Sigmoid colon (tissue), 4 donors: Measurements from ENCODE around the gene KCNF1.
"Not testable (repeated sequence)": the region's sequence is repeated elsewhere in the genome, so short reads cannot be mapped to it uniquely, and the experiment has no call there.

Experiments
- CTCF ChIP-seq, 4 experiments: fragments of 450-650 bp in 3 of 4; fragments of 200-600 bp in 1 of 4; IDR thresholded peaks; one replicate each; pipeline ENCODE4 v1.5.1; 2016 to 2019; ENCODE audit warnings: antibody characterized with exemption in 4 of 4, mild to moderate bottlenecking in 3 of 4, moderate library complexity in 2 of 4
- EP300 ChIP-seq, 4 donors: sonication (generic); formaldehyde crosslinking; IDR thresholded peaks; one replicate each; pipeline ENCODE4 v1.6.1; 2017; ENCODE audit warnings: antibody characterized with exemption in 4 of 4
- POLR2A ChIP-seq, 2 donors: fragments of 450-650 bp; IDR thresholded peaks; one replicate each; pipeline ENCODE4 v1.6.1; 2016; ENCODE audit warnings: antibody characterized with exemption in 2 of 2, mild to moderate bottlenecking in 2 of 2, moderate library complexity in 2 of 2
- POLR2AphosphoS5 ChIP-seq, 4 donors: sonication (generic); formaldehyde crosslinking; IDR thresholded peaks; one replicate each; pipeline ENCODE4 v1.6.1; 2017; ENCODE audit warnings: antibody characterized with exemption in 4 of 4

GRCh38 chr2:10958452-10958851 is 46.7 kb downstream of the KCNF1 start:
- TF ChIP-seq EP300, CTCF, POLR2AphosphoS5, POLR2A (IDR thresholded peaks at IDR 0.05): not testable (repeated sequence)
